Mammary epithelial cell (primary cell): ENCODE results near the gene APOBEC3H.
"Not testable (repeated sequence)": the region's sequence is repeated elsewhere in the genome, so short reads cannot be mapped to it uniquely, and the experiment has no call there.

Experiments
- CTCF ChIP-seq, 2 donors: IDR thresholded peaks in 1 of 2; conservative IDR thresholded peaks in 1 of 2; 2 replicates each; pipeline ENCODE4 v1.5.1; 2011 to 2012; ENCODE audit warnings: inconsistent platforms in 2 of 2, low read length in 2 of 2, mild to moderate bottlenecking in 2 of 2, control low read depth in 1 of 2, low read depth in 1 of 2; ENCODE audit not compliant: insufficient read depth in 1 of 2; ENCODE audit errors: extremely low read depth in 1 of 2
- EZH2 ChIP-seq: IDR thresholded peaks from 2 replicates; pipeline ENCODE4 v1.6.1; 2012; ENCODE audit warnings: low read length, inconsistent platforms, borderline replicate concordance

- not testable (repeated sequence) for TF ChIP-seq CTCF (conservative IDR thresholded peaks at IDR 0.05 in 1 of 2, IDR thresholded peaks at IDR 0.05 in 1 of 2; ENCODE audit: extremely low read depth in 1 of 2, insufficient read depth in 1 of 2, low read depth in 1 of 2, low read length in 2 of 2); EZH2
These were observed 35.8 kb upstream of the APOBEC3H start for GRCh38 chr22:39061290-39061689.
